DOHH2 (cell line): ENCODE data around the gene PALLD.

Experiments
- H3F3A ChIP-seq: fragments of 200-600 bp; sonication (generic), shearing (Covaris generic); 2 replicates; pipeline ENCODE4 v1.6.0; 2016; ENCODE audit warnings: antibody characterized with exemption, mild to moderate bottlenecking; ENCODE audit not compliant: control insufficient read depth, insufficient read depth
- H3K27ac ChIP-seq: fragments of 200-600 bp; sonication (generic); 2 replicates; pipeline ENCODE4 v1.5.1; 2014; ENCODE audit warnings: low read depth, mild to moderate bottlenecking, low read length, moderate library complexity
- H3K27me3 ChIP-seq: fragments of 200-600 bp; sonication (generic); 2 replicates; pipeline ENCODE4 v1.6.1; 2014; ENCODE audit warnings: mild to moderate bottlenecking, low read length, mixed read lengths; ENCODE audit not compliant: control insufficient read depth
- H3K36me3 ChIP-seq: fragments of 200-600 bp; sonication (generic); 2 replicates; pipeline ENCODE4 v1.6.1; 2014; ENCODE audit warnings: mild to moderate bottlenecking, low read length, moderate library complexity, mixed read lengths; ENCODE audit not compliant: control insufficient read depth
- H3K4me1 ChIP-seq: fragments of 200-600 bp; sonication (generic); 2 replicates; pipeline ENCODE4 v1.6.1; 2014; ENCODE audit warnings: mild to moderate bottlenecking, low read length, mixed read lengths; ENCODE audit not compliant: control insufficient read depth
- H3K4me2 ChIP-seq: fragments of 200-600 bp; sonication (generic); 2 replicates; pipeline ENCODE4 v1.6.0; 2014; ENCODE audit warnings: mild to moderate bottlenecking, low read length, moderate library complexity
- H3K4me3 ChIP-seq: fragments of 200-600 bp; sonication (generic); 2 replicates; pipeline ENCODE4 v1.5.1; 2014; ENCODE audit warnings: mild to moderate bottlenecking, low read length, mixed read lengths
- H3K79me2 ChIP-seq: fragments of 200-600 bp; sonication (generic); 2 replicates; pipeline ENCODE4 v1.6.1; 2014; ENCODE audit warnings: mild to moderate bottlenecking, low read length, mixed read lengths; ENCODE audit not compliant: control insufficient read depth
- H3K9me2 ChIP-seq: fragments of 200-600 bp; sonication (generic); replicated peaks from 2 replicates; pipeline ENCODE4 v1.6.1; 2014; ENCODE audit warnings: mild to moderate bottlenecking, low read length, mixed read lengths; ENCODE audit not compliant: control insufficient read depth
- H3K9me3 ChIP-seq: fragments of 200-600 bp; sonication (generic); 2 replicates; pipeline ENCODE4 v1.6.1; 2014; ENCODE audit warnings: antibody characterized with exemption, low read length, mixed read lengths; ENCODE audit not compliant: control insufficient read depth, insufficient read depth
- H4K20me1 ChIP-seq: fragments of 200-600 bp; sonication (generic); 2 replicates; pipeline ENCODE4 v1.6.0; 2014; ENCODE audit warnings: low read depth, mild to moderate bottlenecking, antibody characterized with exemption, low read length, moderate library complexity; ENCODE audit not compliant: control insufficient read depth, insufficient read depth
- CTCF ChIP-seq: fragments of 200-600 bp; sonication (generic); IDR thresholded peaks from one replicate; pipeline ENCODE4 v1.5.1; 2014; ENCODE audit warnings: antibody characterized with exemption, mild to moderate bottlenecking, low read depth, low read length; ENCODE audit not compliant: poor library complexity, severe bottlenecking
- EZH2phosphoT487 ChIP-seq: fragments of 200-600 bp; sonication (generic); IDR thresholded peaks from 2 replicates; pipeline ENCODE4 v1.6.1; 2017; ENCODE audit warnings: borderline replicate concordance, mild to moderate bottlenecking, antibody characterized with exemption, low read length, moderate library complexity, mixed read lengths

Gene PALLD

GRCh38 chr4:168664242-168664891 is 167.5 kb downstream of the PALLD start:
- H3K79me2 ChIP-seq = no peaks in the 10 kb centered on the region
- no peak overlapping the region for H3K27ac ChIP-seq
- no peaks in the 10 kb centered on the region for H3K9me2 ChIP-seq
- no peaks in the 10 kb centered on the region for H3K4me1 ChIP-seq
- no peak overlapping the region for H3K4me2 ChIP-seq
- TF ChIP-seq CTCF (no peak), EZH2phosphoT487 (no peak)
- no peak overlapping the region for H3K4me3 ChIP-seq
- H3K9me3 ChIP-seq = no peaks in the 10 kb centered on the region
- no peaks in the 10 kb centered on the region for H4K20me1 ChIP-seq
- no peaks in the 10 kb centered on the region for H3F3A ChIP-seq
- H3K36me3 ChIP-seq = no peaks in the 10 kb centered on the region
- no peaks in the 10 kb centered on the region for H3K27me3 ChIP-seq

- no peaks in the 10 kb centered on the region for H3F3A ChIP-seq
- H3K27ac ChIP-seq = no peak overlapping the region
- H4K20me1 ChIP-seq = no peaks in the 10 kb centered on the region
- no peak overlapping the region for H3K4me3 ChIP-seq
- H3K27me3 ChIP-seq = no peaks in the 10 kb centered on the region
- no peak overlapping the region for H3K4me2 ChIP-seq
- no peaks in the 10 kb centered on the region for H3K9me3 ChIP-seq
- H3K9me2 ChIP-seq = no peaks in the 10 kb centered on the region
- no peaks in the 10 kb centered on the region for H3K79me2 ChIP-seq
- TF ChIP-seq EZH2phosphoT487 (no peak), CTCF (no peak)
- no peaks in the 10 kb centered on the region for H3K36me3 ChIP-seq
- no peaks in the 10 kb centered on the region for H3K4me1 ChIP-seq
Observed at GRCh38 chr4:168666531-168666930, 169.7 kb downstream of the PALLD start.

- TF ChIP-seq CTCF (no peak), EZH2phosphoT487 (no peak)
Observed at GRCh38 chr4:168667376-168667775, 170.5 kb downstream of the PALLD start.

More at GRCh38 chr4:168667376-168667775, 170.5 kb downstream of the PALLD start:
- Histone ChIP-seq H3K4me1 (no peaks in the 10 kb centered on the region), H3F3A (no peaks in the 10 kb centered on the region), H3K4me3 (no peak overlapping the region), H3K9me2 (no peaks in the 10 kb centered on the region), H3K4me2 (no peak overlapping the region), H3K27ac (no peak overlapping the region), H4K20me1 (no peaks in the 10 kb centered on the region), H3K27me3 (no peaks in the 10 kb centered on the region), H3K79me2 (no peaks in the 10 kb centered on the region), H3K9me3 (no peaks in the 10 kb centered on the region), H3K36me3 (no peaks in the 10 kb centered on the region)
